ENCODE results near the gene TSHR.
"Not testable (repeated sequence)": the region's sequence is repeated elsewhere in the genome, so short reads cannot be mapped to it uniquely, and the experiment has no call there.

The TSHR gene

DNA sequence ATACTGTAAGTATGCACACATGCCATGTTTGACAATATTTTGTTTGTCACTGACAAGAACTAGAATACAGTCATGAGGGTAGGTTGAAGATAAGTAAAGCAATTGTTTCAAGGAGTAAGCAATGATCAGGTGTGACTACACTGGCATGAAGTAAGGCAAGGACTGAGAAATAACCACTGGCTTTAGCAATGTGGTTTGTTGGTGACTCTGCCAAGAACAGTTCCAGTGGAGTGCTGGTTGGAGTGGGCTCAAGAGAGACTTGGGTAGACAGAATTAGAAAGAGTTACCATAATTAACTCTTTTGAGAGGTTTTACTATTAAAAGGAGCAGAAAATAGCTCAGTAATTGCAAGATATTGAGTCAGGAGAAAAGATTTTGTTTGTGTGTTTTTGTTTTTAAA lies 135.7 kb downstream of the TSHR start:
- FAIRE-seq = no peak

DNA sequence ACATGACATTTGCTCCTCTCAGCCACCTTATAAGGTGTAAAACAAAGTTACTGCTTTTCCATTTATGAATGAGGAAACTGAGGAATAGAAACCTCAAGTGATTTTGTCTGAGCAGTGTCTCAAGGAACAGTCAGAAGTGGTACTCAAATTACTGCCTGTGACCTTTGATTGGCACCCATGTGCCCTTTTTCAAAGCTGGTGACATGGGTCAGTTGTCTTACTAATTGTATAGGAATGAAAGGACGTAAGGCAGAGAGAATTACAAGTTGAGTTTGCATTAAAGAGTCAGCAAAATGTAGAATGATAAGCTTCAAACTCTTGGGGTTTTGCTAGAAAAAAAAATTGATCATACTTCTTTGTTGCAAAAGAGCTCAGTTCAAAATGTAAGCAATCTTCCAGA lies 136.2 kb downstream of the TSHR start:
- FAIRE-seq = no peak

DNA sequence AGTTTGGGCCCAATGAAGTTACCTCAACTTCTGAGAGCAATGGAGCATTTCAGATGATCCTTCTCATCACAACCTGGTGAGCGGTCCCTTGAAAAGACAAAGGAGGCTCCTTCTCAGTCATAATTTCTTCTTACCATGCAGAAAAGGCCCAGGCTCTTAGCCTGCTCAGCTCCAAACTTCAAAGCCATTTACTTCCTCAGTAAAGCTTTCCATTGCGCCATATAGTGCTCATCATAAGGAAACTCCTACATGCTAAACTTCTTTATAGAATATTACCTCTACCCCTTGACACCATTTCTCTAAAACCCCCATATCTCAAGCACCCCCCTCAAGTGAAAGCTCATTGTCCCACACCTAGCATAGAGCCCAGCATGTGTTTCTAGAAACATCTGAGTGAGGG lies 138.2 kb downstream of the TSHR start:
- FAIRE-seq = no peak

- FAIRE-seq = no peak
These were observed 140.1 kb downstream of the TSHR start for GRCh38 chr14:81095539-81095938.

DNA sequence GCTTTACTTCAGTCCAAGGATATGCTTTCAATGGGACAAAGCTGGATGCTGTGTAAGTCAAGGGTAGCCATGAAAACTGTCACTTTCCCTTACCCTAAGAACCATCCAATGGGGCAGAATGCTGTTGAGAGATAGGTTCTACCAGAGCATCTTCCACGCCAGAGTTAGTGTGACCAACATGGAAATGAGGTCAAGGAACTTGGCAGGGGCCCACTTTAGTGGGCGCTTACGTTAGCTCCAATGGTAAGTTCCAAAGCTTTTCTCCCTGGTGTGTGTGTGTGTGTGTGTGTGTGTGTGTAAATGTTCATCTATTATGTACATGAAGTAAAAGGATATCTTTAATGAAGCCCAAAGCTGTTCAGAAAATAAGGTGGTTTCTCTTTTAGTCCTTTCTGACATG lies 141.2 kb downstream of the TSHR start:
- no peak for FAIRE-seq

- no peak for FAIRE-seq
These were observed 146.8 kb downstream of the TSHR start for GRCh38 chr14:81102217-81102616.

GRCh38 chr14:81103443-81103842 lies 148.0 kb downstream of the TSHR start:
- FAIRE-seq = no peak

DNA sequence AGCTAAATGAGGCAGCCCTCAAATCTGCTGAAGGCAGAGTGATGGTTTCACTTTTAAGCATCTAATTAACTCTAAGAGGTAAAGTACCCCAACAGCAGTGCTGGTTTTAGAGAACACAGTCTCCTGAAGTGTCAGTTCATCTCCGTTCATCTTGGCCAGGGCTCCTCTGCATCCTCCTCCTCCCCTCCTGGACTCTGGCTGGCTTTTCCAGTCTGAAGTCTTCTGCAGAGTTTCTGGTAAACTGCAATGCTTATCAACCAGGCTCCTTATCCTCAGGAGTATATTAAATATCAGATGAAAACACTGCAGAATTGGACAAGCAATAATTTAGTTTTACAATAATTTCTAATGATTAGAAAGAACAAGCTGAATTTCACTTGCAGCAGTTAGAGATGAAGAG lies 150.0 kb downstream of the TSHR start:
- FAIRE-seq = no peak

DNA sequence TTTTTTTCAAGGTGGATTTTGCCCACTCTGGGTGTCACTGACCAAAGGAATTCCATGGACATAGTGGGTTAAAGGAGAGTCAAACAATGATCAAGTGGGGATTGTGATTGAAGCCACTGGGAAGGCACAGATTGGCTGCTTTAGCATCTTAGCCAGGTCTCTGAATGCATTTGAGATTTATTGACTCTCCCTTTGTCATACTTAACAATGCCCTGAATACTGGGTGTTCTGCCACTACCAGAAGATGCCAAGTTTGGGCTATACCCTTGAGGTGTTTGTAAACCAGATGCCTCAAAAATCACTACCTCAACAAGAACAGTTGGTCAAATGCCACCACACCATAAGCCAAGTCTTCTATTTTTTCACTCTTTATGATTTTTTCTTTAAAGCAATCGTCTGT lies 150.5 kb downstream of the TSHR start:
- FAIRE-seq = no peak

GRCh38 chr14:81110186-81110585 lies 154.8 kb downstream of the TSHR start:
- FAIRE-seq = no peak

- FAIRE-seq = no peak
These were observed 157.8 kb downstream of the TSHR start for GRCh38 chr14:81113176-81113575.

- FAIRE-seq = not testable (repeated sequence)
These were observed 158.8 kb downstream of the TSHR start for GRCh38 chr14:81113945-81114820.

- no peak for FAIRE-seq
These were observed 165.1 kb downstream of the TSHR start for GRCh38 chr14:81120501-81120900.

DNA sequence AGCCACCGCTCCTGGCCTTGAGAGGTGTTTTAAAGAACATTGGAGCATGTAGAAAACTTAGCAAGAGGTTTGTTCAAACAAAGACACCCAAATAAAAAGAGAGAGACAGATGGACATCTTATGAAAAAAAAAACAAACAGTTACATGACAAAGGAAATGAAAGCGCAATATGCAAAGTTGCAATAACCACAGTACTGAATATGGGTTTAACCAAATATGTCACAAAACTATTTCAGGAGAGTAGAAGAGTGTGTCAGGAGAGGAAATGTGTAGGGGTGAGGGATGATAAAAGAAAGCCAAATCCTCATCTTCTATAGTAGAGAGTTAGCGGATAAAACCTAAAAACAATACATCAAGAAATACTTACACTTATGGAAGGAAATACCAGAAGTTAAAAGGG lies 166.9 kb downstream of the TSHR start:
- FAIRE-seq = no peak

DNA sequence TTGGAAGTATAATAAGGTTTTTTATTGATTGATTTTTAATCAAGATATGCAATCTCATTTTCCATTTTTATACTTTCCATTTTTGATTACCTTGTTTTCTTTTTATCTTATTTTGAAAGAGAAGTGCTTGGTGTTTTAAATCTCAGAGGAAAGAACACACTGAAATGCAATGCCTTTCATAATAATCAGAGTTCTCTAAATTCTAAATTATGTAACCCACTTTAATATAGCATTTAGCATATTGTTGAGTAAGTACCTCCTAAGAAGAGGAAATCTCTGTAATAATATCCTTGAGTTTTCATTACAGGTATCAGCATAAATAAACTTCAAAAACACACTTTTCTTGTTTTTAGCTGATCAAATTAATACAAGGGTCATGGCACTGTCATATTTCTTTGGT lies 168.4 kb downstream of the TSHR start:
- FAIRE-seq = no peak

GRCh38 chr14:81125536-81125935 lies 170.1 kb downstream of the TSHR start:
- no peak for FAIRE-seq

- FAIRE-seq = no peak
These were observed 172.4 kb downstream of the TSHR start for GRCh38 chr14:81127785-81128184.

- FAIRE-seq = no peak
These were observed 173.8 kb downstream of the TSHR start for GRCh38 chr14:81129242-81129641.

- peak; percentile 55 for FAIRE-seq
These were observed 177.0 kb downstream of the TSHR start for GRCh38 chr14:81132468-81132867.

GRCh38 chr14:81133400-81133799 lies 178.0 kb downstream of the TSHR start:
- no peak for FAIRE-seq

- FAIRE-seq = no peak
These were observed 181.9 kb downstream of the TSHR start for GRCh38 chr14:81137316-81137715.

GRCh38 chr14:81138429-81138828 lies 183.0 kb downstream of the TSHR start:
- no peak for FAIRE-seq

GRCh38 chr14:81141426-81141825 lies 186.0 kb downstream of the TSHR start:
- FAIRE-seq = no peak

DNA sequence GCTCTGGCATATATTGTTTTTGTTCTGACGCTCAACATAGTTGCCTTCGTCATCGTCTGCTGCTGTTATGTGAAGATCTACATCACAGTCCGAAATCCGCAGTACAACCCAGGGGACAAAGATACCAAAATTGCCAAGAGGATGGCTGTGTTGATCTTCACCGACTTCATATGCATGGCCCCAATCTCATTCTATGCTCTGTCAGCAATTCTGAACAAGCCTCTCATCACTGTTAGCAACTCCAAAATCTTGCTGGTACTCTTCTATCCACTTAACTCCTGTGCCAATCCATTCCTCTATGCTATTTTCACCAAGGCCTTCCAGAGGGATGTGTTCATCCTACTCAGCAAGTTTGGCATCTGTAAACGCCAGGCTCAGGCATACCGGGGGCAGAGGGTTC lies 188.4 kb downstream of the TSHR start:
- FAIRE-seq = no peak
